Caco-2 (cell line): ENCODE measurements around the gene SLC25A34. TPM values are rescaled to one million over a fixed set of nuclear protein-coding genes. Genes with fewer than 3 reads are reported as not detected.
A peak's percentile ranks its signal among the peaks of the same experiment; 100 is the strongest.

Experiments
- BruUV-seq: library from RNA; stranded (reverse); fragments of 400-500 nt; replicated peaks from 2 replicates; lab custom pipeline; 2021; lab: Mats Ljungman, UMichigan
- CTCF ChIA-PET: fragments of 300-600 bp; sonication (Branson Sonifier 250); formaldehyde crosslinking; loops from one replicate; lab custom pipeline; 2022; ENCODE audit warnings: antibody characterized with exemption; lab: Charles Lee
- POLR2A ChIA-PET: fragments of 300-600 bp; sonication (Branson Sonifier 250); formaldehyde crosslinking; loops from one replicate; lab custom pipeline; 2022; ENCODE audit warnings: antibody characterized with exemption; lab: Charles Lee
- DNase-seq, 2 experiments: peaks; one replicate each; pipeline versions ENCODE4 v3.0.0 to v3.0.0-alpha.2; 2020 to 2022
- H3K27me3 ChIP-seq: replicated peaks from 2 replicates; pipeline ENCODE4 v1.6.0; 2011; ENCODE audit warnings: low read length; ENCODE audit not compliant: control insufficient read depth, insufficient read depth
- H3K36me3 ChIP-seq: 2 replicates; pipeline ENCODE4 v1.5.1; 2011; ENCODE audit warnings: low read length; ENCODE audit not compliant: control insufficient read depth, insufficient read depth
- H3K4me1 ChIP-seq: fragments of 250-450 bp; sonication (Bioruptor Pico); 2 replicates; pipeline ENCODE4 v1.5.1; 2020; ENCODE audit warnings: mild to moderate bottlenecking
- H3K4me3 ChIP-seq: 2 replicates; pipeline ENCODE4 v1.5.1; 2011; ENCODE audit warnings: low read depth, mild to moderate bottlenecking, control low read depth, low read length
- H3K9me3 ChIP-seq: fragments of 250-450 bp; sonication (Bioruptor Pico); 2 replicates; pipeline ENCODE4 v1.5.1; 2020; ENCODE audit warnings: mild to moderate bottlenecking, moderate library complexity
- H3K27ac Mint-ChIP-seq: one replicate; pipeline ENCODE4 v1.8.0; 2022; ENCODE audit warnings: mixed read lengths; ENCODE audit not compliant: unreplicated experiment
- H3K27me3 Mint-ChIP-seq: one replicate; pipeline ENCODE4 v1.8.0; 2022; ENCODE audit warnings: mixed read lengths; ENCODE audit not compliant: insufficient read depth, unreplicated experiment
- H3K36me3 Mint-ChIP-seq: one replicate; pipeline ENCODE4 v1.8.0; 2022; ENCODE audit warnings: mild to moderate bottlenecking, mixed read lengths; ENCODE audit not compliant: insufficient read depth, unreplicated experiment
- H3K4me1 Mint-ChIP-seq: one replicate; pipeline ENCODE4 v1.8.0; 2022; ENCODE audit warnings: low read depth, mixed read lengths; ENCODE audit not compliant: unreplicated experiment
- H3K4me3 Mint-ChIP-seq: one replicate; pipeline ENCODE4 v1.8.0; 2022; ENCODE audit warnings: mild to moderate bottlenecking, moderate library complexity, mixed read lengths; ENCODE audit not compliant: unreplicated experiment
- H3K9me3 Mint-ChIP-seq: one replicate; pipeline ENCODE4 v1.8.0; 2022; ENCODE audit warnings: mixed read lengths; ENCODE audit not compliant: unreplicated experiment
- intact Hi-C: fragments of 100-400 bp; cut with micrococcal nuclease; formaldehyde crosslinking; loops from one replicate; pipeline ENCODE4 v1.10.0; 2022; ENCODE audit not compliant: unreplicated experiment
- total RNA-seq: library from RNA; stranded (reverse); gene quantifications from 2 replicates; pipeline ENCODE4 v1.2.3, GENCODE V29; 2022
- TF ChIP-seq, protein P1 (sequence below), 2 experiments: fragments of 200-600 bp in 1 of 2; IDR thresholded peaks; 1 replicate in 1 of 2; 2 replicates in 1 of 2; pipeline versions ENCODE4 v1.5.1 to v1.8.0; 2011 to 2022; ENCODE audit warnings: antibody characterized with exemption in 1 of 2, control low read depth in 1 of 2, inconsistent platforms in 1 of 2, low read depth in 1 of 2, low read length in 1 of 2, mild to moderate bottlenecking in 1 of 2, moderate library complexity in 1 of 2; ENCODE audit not compliant: insufficient read depth in 1 of 2, severe bottlenecking in 1 of 2, unreplicated experiment in 1 of 2

SLC25A34 gene
- total RNA-seq, 1 experiment from 2014 or later, result 1.1 TPM

DNA sequence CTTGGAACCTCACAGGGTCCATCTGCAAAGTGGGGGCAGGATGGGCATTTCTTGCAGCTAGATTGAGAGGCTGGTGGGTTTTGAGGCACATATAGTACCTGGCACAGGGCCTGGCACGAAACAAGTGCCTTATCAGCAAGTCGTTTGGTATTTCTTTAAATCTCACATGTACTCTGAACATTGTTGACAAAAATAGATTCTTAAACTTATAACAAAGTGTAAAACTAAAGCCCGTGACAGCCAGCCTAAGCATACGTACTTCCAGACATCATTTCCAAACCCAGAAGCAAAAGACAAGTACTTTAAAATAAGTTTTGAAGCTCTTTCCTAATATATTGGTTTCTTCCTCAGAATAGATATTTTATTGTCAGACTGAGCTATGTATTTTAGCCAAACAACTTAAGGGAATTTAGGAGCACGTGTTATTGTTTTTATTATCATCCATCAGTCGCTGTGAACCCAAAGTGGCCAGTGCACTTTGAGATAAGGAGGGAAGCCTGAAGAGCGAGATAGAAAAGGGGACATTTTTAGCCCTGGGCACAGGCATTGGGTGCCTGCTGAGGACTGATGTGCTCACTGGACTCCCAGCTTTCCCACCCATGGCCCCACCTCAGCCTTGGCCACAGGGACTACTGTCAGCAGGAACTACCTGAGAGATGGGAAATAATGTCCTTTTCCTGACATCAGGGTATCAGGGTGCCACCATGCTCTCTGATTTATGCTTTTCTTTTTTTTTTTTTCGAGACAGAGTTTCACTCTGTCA lies 25.5 kb downstream of the SLC25A34 start:
- Histone ChIP-seq H3K4me1 (peaks cover 36% of the 10 kb centered on the region), H3K27me3 (no peaks in the 10 kb centered on the region), H3K9me3 (no peaks in the 10 kb centered on the region), H3K4me3 (no peak overlapping the region), H3K36me3 (no peaks in the 10 kb centered on the region)
- Mint-ChIP-seq H3K36me3 (peaks cover 12% of the 10 kb centered on the region), H3K4me3 (no peak overlapping the region), H3K9me3 (no peaks in the 10 kb centered on the region), H3K4me1 (peaks cover 35% of the 10 kb centered on the region), H3K27ac (no peak overlapping the region), H3K27me3 (no peaks in the 10 kb centered on the region)
- CTCF ChIA-PET, result no interaction called here
- POLR2A ChIA-PET, result no interaction called here
- TF ChIP-seq, protein P1, sequence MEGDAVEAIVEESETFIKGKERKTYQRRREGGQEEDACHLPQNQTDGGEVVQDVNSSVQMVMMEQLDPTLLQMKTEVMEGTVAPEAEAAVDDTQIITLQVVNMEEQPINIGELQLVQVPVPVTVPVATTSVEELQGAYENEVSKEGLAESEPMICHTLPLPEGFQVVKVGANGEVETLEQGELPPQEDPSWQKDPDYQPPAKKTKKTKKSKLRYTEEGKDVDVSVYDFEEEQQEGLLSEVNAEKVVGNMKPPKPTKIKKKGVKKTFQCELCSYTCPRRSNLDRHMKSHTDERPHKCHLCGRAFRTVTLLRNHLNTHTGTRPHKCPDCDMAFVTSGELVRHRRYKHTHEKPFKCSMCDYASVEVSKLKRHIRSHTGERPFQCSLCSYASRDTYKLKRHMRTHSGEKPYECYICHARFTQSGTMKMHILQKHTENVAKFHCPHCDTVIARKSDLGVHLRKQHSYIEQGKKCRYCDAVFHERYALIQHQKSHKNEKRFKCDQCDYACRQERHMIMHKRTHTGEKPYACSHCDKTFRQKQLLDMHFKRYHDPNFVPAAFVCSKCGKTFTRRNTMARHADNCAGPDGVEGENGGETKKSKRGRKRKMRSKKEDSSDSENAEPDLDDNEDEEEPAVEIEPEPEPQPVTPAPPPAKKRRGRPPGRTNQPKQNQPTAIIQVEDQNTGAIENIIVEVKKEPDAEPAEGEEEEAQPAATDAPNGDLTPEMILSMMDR (IDR thresholded peaks at IDR 0.05; ENCODE audit: insufficient read depth in 1 of 2, low read depth in 1 of 2, low read length in 1 of 2, severe bottlenecking in 1 of 2, unreplicated experiment in 1 of 2), result no peak
- BruUV-seq, result no TSS peak
- intact Hi-C loops, result no loop called here
- DNase-seq, result no peak

- H3K27ac Mint-ChIP-seq, result peak overlapping the region; percentile 76
Measured at GRCh38 chr1:15762546-15762945, 26.5 kb downstream of the SLC25A34 start.

GRCh38 chr1:15764269-15764764 lies 28.3 kb downstream of the SLC25A34 start:
- H3K27ac Mint-ChIP-seq, result peak overlapping the region; percentile 64
- BruUV-seq, result no TSS peak
- H3K36me3 ChIP-seq, result no peaks in the 10 kb centered on the region
- H3K36me3 Mint-ChIP-seq, result peaks cover 12% of the 10 kb centered on the region
- peaks cover 28% of the 10 kb centered on the region for H3K4me1 ChIP-seq
- H3K9me3 Mint-ChIP-seq, result no peaks in the 10 kb centered on the region
- no peaks in the 10 kb centered on the region for H3K27me3 ChIP-seq
- TF ChIP-seq, protein P1 (IDR thresholded peaks at IDR 0.05; ENCODE audit: insufficient read depth in 1 of 2, low read depth in 1 of 2, low read length in 1 of 2, severe bottlenecking in 1 of 2, unreplicated experiment in 1 of 2), result no peak
- no peaks in the 10 kb centered on the region for H3K9me3 ChIP-seq
- peak overlapping the region; percentile 66 for H3K4me3 Mint-ChIP-seq
- H3K27me3 Mint-ChIP-seq, result no peaks in the 10 kb centered on the region
- H3K4me3 ChIP-seq, result 0 out of 2 replicates have a peak overlapping the region, but pooled peaks have one; percentile 7
- ChIA-PET CTCF (interaction anchor here (0.9 kb wide), 1 partner anchor 28 kb away, joined by 3 read pairs; no protein-coding TSS in a partner anchor), POLR2A (no interaction called here)
- DNase-seq, result peak; percentile 58 to 72
- intact Hi-C loops, result no loop called here
- peaks cover 35% of the 10 kb centered on the region for H3K4me1 Mint-ChIP-seq

More at GRCh38 chr1:15762546-15762945, 26.5 kb downstream of the SLC25A34 start:
- no peak overlapping the region for H3K4me3 Mint-ChIP-seq
- H3K36me3 Mint-ChIP-seq, result peaks cover 12% of the 10 kb centered on the region
- Histone ChIP-seq H3K36me3 (no peaks in the 10 kb centered on the region), H3K27me3 (no peaks in the 10 kb centered on the region), H3K4me3 (no peak overlapping the region), H3K9me3 (no peaks in the 10 kb centered on the region), H3K4me1 (peaks cover 34% of the 10 kb centered on the region)
- no peaks in the 10 kb centered on the region for H3K27me3 Mint-ChIP-seq
- CTCF ChIA-PET, result interaction anchor here (0.6 kb wide), 1 partner anchor 20 kb away, joined by 5 read pairs; no protein-coding TSS in a partner anchor
- DNase-seq, result peak; percentile 57 to 65
- POLR2A ChIA-PET, result no interaction called here
- no TSS peak for BruUV-seq
- TF ChIP-seq, protein P1 (IDR thresholded peaks at IDR 0.05; ENCODE audit: insufficient read depth in 1 of 2, low read depth in 1 of 2, low read length in 1 of 2, severe bottlenecking in 1 of 2, unreplicated experiment in 1 of 2), result no peak
- H3K9me3 Mint-ChIP-seq, result no peaks in the 10 kb centered on the region
- peaks cover 35% of the 10 kb centered on the region for H3K4me1 Mint-ChIP-seq
- intact Hi-C loops, result no loop called here
